Measurements from ENCODE around the gene MAP3K5. TPM values are rescaled to one million over a fixed set of nuclear protein-coding genes. Genes with fewer than 3 reads are reported as not detected.

MAP3K5 gene
- total and polyA plus RNA-seq, 9 of the 15 experiments (the other 6 are each of a cell fraction or from before 2014, with no cell fraction given), result 2.2 to 13.0 (median 9.9) TPM

- no peak for TF ChIP-seq THAP7 (CRISPR knock-in tag; IDR thresholded peaks at IDR 0.05)
- TF ChIP-seq XRCC3 (IDR thresholded peaks at IDR 0.05), result no peak
- TF ChIP-seq ZNF445 (CRISPR knock-in tag; IDR thresholded peaks at IDR 0.05; ENCODE audit: low read depth), result no peak
- peak; percentile 46 for TF ChIP-seq CBFA2T2 (conservative IDR thresholded peaks at IDR 0.05)
- TF ChIP-seq POLR2A (conservative IDR thresholded peaks at IDR 0.05), result no peak
- 0 out of 2 replicates have a peak, but pooled peaks have one; percentile 0 for TF ChIP-seq SPI1 (IDR thresholded peaks at IDR 0.05; ENCODE audit: borderline replicate concordance, low read depth, low read length)
- no peak; a peak in 1 of 4 replicates for TF ChIP-seq SRF (CRISPR knock-in tag; IDR thresholded peaks at IDR 0.05)
- peak; percentile 80 for TF ChIP-seq SMARCA4 (IDR thresholded peaks at IDR 0.05)
- no peak for TF ChIP-seq MNT (conservative IDR thresholded peaks at IDR 0.05)
- TF ChIP-seq ZNF780A (CRISPR knock-in tag; IDR thresholded peaks at IDR 0.05), result no peak
- peak; percentile 99 for TF ChIP-seq CEBPB (tag; IDR thresholded peaks at IDR 0.05)
- no peak for TF ChIP-seq MAFG (tag; conservative IDR thresholded peaks at IDR 0.05)
Observed at GRCh38 chr6:136737871-136738691, 54.2 kb downstream of the MAP3K5 start (continued).
